Lower leg skin (tissue), 4 donors: ENCODE measurements around the gene SHROOM3. TPM values are rescaled to one million over a fixed set of nuclear protein-coding genes. Genes with fewer than 3 reads are reported as not detected.

Source experiments
- DNase-seq, 2 donors: peaks; one replicate each; pipeline ENCODE4 v3.0.0-alpha.2; 2019; ENCODE audit warnings: low spot score in 2 of 2
- H3K4me3 ChIP-seq: fragments of 200-600 bp; sonication (generic); 2 replicates; pipeline ENCODE4 v1.5.1; 2017; ENCODE audit warnings: mild to moderate bottlenecking, low read depth; ENCODE audit not compliant: poor library complexity, severe bottlenecking
- CTCF ChIP-seq, 3 donors: fragments of 450-650 bp; IDR thresholded peaks; one replicate each; pipeline ENCODE4 v1.5.1; 2016; ENCODE audit warnings: antibody characterized with exemption in 3 of 3, mild to moderate bottlenecking in 3 of 3, moderate library complexity in 2 of 3
- POLR2A ChIP-seq, 2 donors: fragments of 450-650 bp; IDR thresholded peaks; one replicate each; pipeline ENCODE4 v1.6.1; 2016 to 2017; ENCODE audit warnings: antibody characterized with exemption in 2 of 2, mild to moderate bottlenecking in 1 of 2, moderate library complexity in 1 of 2
- WGBS, 2 donors: methylation state at CpG; one replicate each; pipeline ENCODE4 v1.1.5; 2018; 5-methylcytosine and 5-hydroxymethylcytosine counted together
- intact Hi-C: fragments of 100-400 bp; cut with DNase I; formaldehyde crosslinking; loops from one replicate; pipeline ENCODE4 v1.15.0; 2023; ENCODE audit warnings: low total_unique reads
- total RNA-seq, 4 donors: library from RNA; depleted of rRNA; stranded (reverse); fragments of >200 nt; gene quantifications; one replicate each; pipeline ENCODE4 v1.1.0, GENCODE V29; 2016

Gene SHROOM3
- total RNA-seq, 4 donors from 2014 or later: 37.7 to 88.8 (median 44.0) TPM

DNA sequence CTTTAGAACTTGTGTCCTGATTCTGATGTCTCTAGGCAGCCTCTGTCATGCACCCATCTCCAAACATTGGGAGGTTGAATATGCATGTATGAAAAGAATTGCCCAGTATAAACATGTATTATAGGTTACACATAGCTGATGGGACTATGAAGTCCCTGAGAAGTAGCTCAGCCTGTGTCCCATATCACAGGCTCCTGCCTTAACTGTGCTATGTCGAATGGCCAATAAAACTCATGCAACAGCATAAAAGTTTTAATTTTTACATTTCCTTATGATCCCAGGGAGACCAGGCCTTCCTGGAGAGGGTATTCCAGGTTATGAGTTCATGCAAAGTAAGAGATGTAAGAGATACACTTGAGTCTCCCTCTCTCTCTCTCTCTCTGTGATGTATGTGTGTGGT lies 217.4 kb downstream of the SHROOM3 start:
- no peak overlapping the region for H3K4me3 ChIP-seq
- DNase-seq: no peak
- WGBS, 2 donors: 85 to 88% methylated on average over 1 of the region's 1 CpG
- TF ChIP-seq CTCF (IDR thresholded peaks at IDR 0.05) (no peak), POLR2A (IDR thresholded peaks at IDR 0.05) (no peak)
- intact Hi-C loops: no loop called here

GRCh38 chr4:76654084-76654483 lies 219.1 kb downstream of the SHROOM3 start:
- TF ChIP-seq POLR2A (IDR thresholded peaks at IDR 0.05) (no peak), CTCF (IDR thresholded peaks at IDR 0.05) (no peak)
- WGBS, 2 donors: 90 to 92% methylated on average over 6 of the region's 6 CpGs
- no peak overlapping the region for H3K4me3 ChIP-seq
- intact Hi-C loops: no loop called here
- DNase-seq: no peak

DNA sequence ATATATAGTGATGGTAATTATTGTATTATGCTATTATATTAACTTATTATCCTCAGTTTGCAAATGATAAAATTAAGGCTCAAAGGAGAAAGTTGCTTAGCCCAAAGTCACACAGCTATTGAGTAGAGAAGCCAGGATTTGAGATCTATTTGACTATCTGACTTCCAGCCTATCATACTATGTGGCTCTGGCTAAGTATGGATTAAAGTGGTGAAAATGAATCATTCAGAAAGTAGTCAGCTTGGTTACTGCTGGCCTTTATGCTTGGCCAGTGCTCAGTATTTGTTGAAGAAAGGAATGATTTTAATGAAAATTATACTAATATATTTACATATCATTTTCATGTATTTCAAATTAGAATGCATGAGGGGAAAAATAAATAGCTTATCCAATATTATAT lies 219.8 kb downstream of the SHROOM3 start:
- no peak for TF ChIP-seq POLR2A (IDR thresholded peaks at IDR 0.05)
- no peak for TF ChIP-seq CTCF (IDR thresholded peaks at IDR 0.05)
- no peak for DNase-seq
- intact Hi-C loops: no loop called here
- no peak overlapping the region for H3K4me3 ChIP-seq

DNA sequence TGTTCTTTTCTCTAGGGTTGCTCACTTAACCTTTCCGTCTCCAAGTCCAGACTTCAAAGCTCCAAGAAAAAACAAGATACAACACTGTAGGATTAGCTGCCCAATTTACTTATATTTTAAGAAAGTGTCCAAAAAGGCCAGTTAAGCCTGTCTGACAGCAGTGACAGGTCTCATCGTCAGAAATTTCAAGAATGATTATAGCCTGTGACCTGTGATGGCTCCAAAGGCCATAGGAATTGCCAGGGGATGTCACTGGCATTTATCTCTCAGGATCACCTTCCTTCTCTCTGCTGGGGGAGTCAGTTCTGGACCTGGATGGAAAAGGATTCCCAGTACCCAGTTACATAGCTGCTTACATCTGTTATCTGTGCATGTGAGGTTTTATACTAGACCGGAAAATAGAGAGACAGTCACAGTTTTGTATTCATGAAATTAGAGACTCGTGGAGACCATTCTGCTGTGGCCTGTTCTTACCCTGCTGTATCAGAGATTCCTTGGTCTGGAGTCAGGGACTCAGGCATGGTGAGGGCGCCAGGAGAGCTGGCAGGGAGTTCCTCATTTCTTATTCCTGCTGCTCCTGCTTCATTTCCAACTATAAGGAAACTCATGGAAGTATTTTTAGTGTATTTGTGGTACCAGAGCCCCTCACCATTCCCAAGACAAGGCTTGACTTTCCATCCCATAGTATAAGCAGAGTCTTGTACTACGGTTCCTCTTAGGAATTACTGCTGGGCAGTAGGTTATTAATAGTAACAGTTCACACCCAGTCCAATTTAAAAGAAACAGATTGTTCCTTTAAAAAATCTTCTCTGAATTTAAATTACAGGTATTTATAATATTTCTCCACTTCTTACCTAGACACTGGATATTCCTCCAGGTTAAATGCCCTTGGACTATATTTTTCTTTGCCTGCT lies 220.8 kb downstream of the SHROOM3 start:
- DNase-seq: no peak
- 60 to 73% methylated on average over 6 of the region's 6 CpGs for WGBS, 2 donors
- intact Hi-C loops: no loop called here
- TF ChIP-seq POLR2A (IDR thresholded peaks at IDR 0.05) (no peak), CTCF (IDR thresholded peaks at IDR 0.05) (no peak)
- no peak overlapping the region for H3K4me3 ChIP-seq

GRCh38 chr4:76657443-76657842 lies 222.4 kb downstream of the SHROOM3 start:
- H3K4me3 ChIP-seq: no peak overlapping the region
- intact Hi-C loops: no loop called here
- no peak for DNase-seq
- TF ChIP-seq CTCF (IDR thresholded peaks at IDR 0.05) (no peak), POLR2A (IDR thresholded peaks at IDR 0.05) (no peak)
- 52 to 66% methylated on average over 2 of the region's 2 CpGs for WGBS, 2 donors
